Smooth muscle cell (in vitro differentiated cells): ENCODE data around the gene CAPN13. TPM values are rescaled to one million over a fixed set of nuclear protein-coding genes. Genes with fewer than 3 reads are reported as not detected.

Experiments
- DNase-seq: peaks from one replicate; lab custom pipeline; 2025; ENCODE audit not compliant: unreplicated experiment; lab: John Stamatoyannopoulos, UW
- H2AFZ ChIP-seq: fragments of 200-600 bp; sonication (generic); 2 replicates; pipeline ENCODE4 v1.6.0; 2016; ENCODE audit warnings: antibody characterized with exemption, low read depth, mild to moderate bottlenecking
- H3F3A ChIP-seq: fragments of 200-600 bp; sonication (generic); 2 replicates; pipeline ENCODE4 v1.6.0; 2017; ENCODE audit warnings: antibody characterized with exemption, low read depth
- H3K27ac ChIP-seq: fragments of 200-600 bp; sonication (generic); 2 replicates; pipeline ENCODE4 v1.5.1; 2016; ENCODE audit warnings: low read depth, mild to moderate bottlenecking
- H3K27me3 ChIP-seq: fragments of 200-600 bp; sonication (generic); 2 replicates; pipeline ENCODE4 v1.6.1; 2016; ENCODE audit warnings: low read depth, mild to moderate bottlenecking
- H3K36me3 ChIP-seq: fragments of 200-600 bp; sonication (generic); 2 replicates; pipeline ENCODE4 v1.5.1; 2016; ENCODE audit warnings: low read depth
- H3K4me1 ChIP-seq: fragments of 200-600 bp; sonication (generic); 2 replicates; pipeline ENCODE4 v1.5.1; 2016; ENCODE audit warnings: low read depth
- H3K4me2 ChIP-seq: fragments of 200-600 bp; sonication (generic); 2 replicates; pipeline ENCODE4 v1.6.0; 2016; ENCODE audit warnings: mild to moderate bottlenecking
- H3K4me3 ChIP-seq: fragments of 200-600 bp; sonication (generic); 2 replicates; pipeline ENCODE4 v1.5.1; 2016; ENCODE audit warnings: mild to moderate bottlenecking
- H3K79me2 ChIP-seq: fragments of 200-600 bp; sonication (generic); 2 replicates; pipeline ENCODE4 v1.6.0; 2016; ENCODE audit warnings: low read depth, mild to moderate bottlenecking
- H3K9ac ChIP-seq: fragments of 200-600 bp; sonication (generic); 2 replicates; pipeline ENCODE4 v1.6.0; 2016; ENCODE audit warnings: low read depth
- H3K9me3 ChIP-seq: fragments of 200-600 bp; sonication (generic); replicated peaks from 2 replicates; pipeline ENCODE4 v1.5.1; 2016; ENCODE audit warnings: low read depth
- H4K20me1 ChIP-seq: fragments of 200-600 bp; sonication (generic); 2 replicates; pipeline ENCODE4 v1.6.0; 2016; ENCODE audit warnings: low read depth
- CTCF ChIP-seq: fragments of 200-600 bp; sonication (generic); IDR thresholded peaks from 2 replicates; pipeline ENCODE4 v1.5.1; 2017; ENCODE audit warnings: borderline replicate concordance, mild to moderate bottlenecking, antibody characterized with exemption; ENCODE audit not compliant: insufficient read depth, poor library complexity, severe bottlenecking
- WGBS: methylation state at CpG from one replicate; pipeline ENCODE4 v1.1.7; 2016; ENCODE audit warnings: low lambda C conversion rate; 5-methylcytosine and 5-hydroxymethylcytosine counted together
- polyA plus RNA-seq: library from polyadenylated mRNA; unstranded; fragments of >200 nt; fragmentation: Nextera tagmentation; extraction: Ambion mirVana; gene quantifications from 2 replicates; pipeline ENCODE4 v1.2.1, GENCODE V29; 2016
- total RNA-seq: library from RNA; depleted of rRNA; stranded (reverse); fragments of >200 nt; gene quantifications from 2 replicates; pipeline ENCODE4 v1.2.3, GENCODE V29; 2014

Gene CAPN13
- total and polyA plus RNA-seq, 2 experiments from 2014 or later: 0.04 to 0.40 TPM

- H3K9me3 ChIP-seq: no peaks in the 10 kb centered on the region
- H3K4me3 ChIP-seq: no peak overlapping the region
- H3K36me3 ChIP-seq: no peaks in the 10 kb centered on the region
- H4K20me1 ChIP-seq: no peaks in the 10 kb centered on the region
- H3K27me3 ChIP-seq: peaks cover 35% of the 10 kb centered on the region
- DNase-seq: no peak
- H2AFZ ChIP-seq: no peak overlapping the region
- no peaks in the 10 kb centered on the region for H3F3A ChIP-seq
- H3K79me2 ChIP-seq: no peaks in the 10 kb centered on the region
- no peak overlapping the region for H3K27ac ChIP-seq
- no peak for TF ChIP-seq CTCF
- no peaks in the 10 kb centered on the region for H3K4me1 ChIP-seq
- WGBS: 96% methylated on average over 4 of the region's 4 CpGs
- H3K4me2 ChIP-seq: no peak overlapping the region
- no peak overlapping the region for H3K9ac ChIP-seq
Observed at GRCh38 chr2:30722936-30723725, 84.1 kb downstream of the CAPN13 start.

- Histone ChIP-seq H3K9me3 (no peaks in the 10 kb centered on the region), H3K9ac (no peak overlapping the region), H3K27ac (no peak overlapping the region), H3K79me2 (no peaks in the 10 kb centered on the region), H3K4me1 (no peaks in the 10 kb centered on the region), H4K20me1 (no peaks in the 10 kb centered on the region), H3K27me3 (peaks cover 26% of the 10 kb centered on the region), H3K36me3 (no peaks in the 10 kb centered on the region), H2AFZ (no peak overlapping the region), H3K4me3 (no peak overlapping the region), H3F3A (no peaks in the 10 kb centered on the region), H3K4me2 (no peak overlapping the region)
- no peak for DNase-seq
- TF ChIP-seq CTCF: no peak
- 82% methylated on average over 6 of the region's 6 CpGs for WGBS
Observed at GRCh38 chr2:30721668-30722647, 85.3 kb downstream of the CAPN13 start.

GRCh38 chr2:30721241-30721640 is 86.0 kb downstream of the CAPN13 start:
- DNase-seq: no peak
- Histone ChIP-seq H3K9ac (no peak overlapping the region), H3K4me1 (no peaks in the 10 kb centered on the region), H2AFZ (no peak overlapping the region), H3K4me3 (no peak overlapping the region), H3K27ac (no peak overlapping the region), H4K20me1 (no peaks in the 10 kb centered on the region), H3K27me3 (peaks cover 21% of the 10 kb centered on the region), H3K79me2 (no peaks in the 10 kb centered on the region), H3K36me3 (no peaks in the 10 kb centered on the region), H3F3A (no peaks in the 10 kb centered on the region), H3K9me3 (no peaks in the 10 kb centered on the region), H3K4me2 (no peak overlapping the region)
- no peak for TF ChIP-seq CTCF
- WGBS: 88% methylated on average over 4 of the region's 4 CpGs
